K562 (cell line): ENCODE data around the gene GAPDH. TPM values are rescaled to one million over a fixed set of nuclear protein-coding genes. Genes with fewer than 3 reads are reported as not detected.
A peak's percentile ranks its signal among the peaks of the same experiment; 100 is the strongest.

Source experiments
- BCOR ChIP-seq: fragments of 450-650 bp; IDR thresholded peaks from 2 replicates; pipeline ENCODE4 v1.6.1; 2016
- E2F1 ChIP-seq: sonication (generic); formaldehyde crosslinking; IDR thresholded peaks from 2 replicates; pipeline ENCODE4 v1.8.1; 2023; ENCODE audit warnings: mild to moderate bottlenecking, missing genetic modification reagents, moderate library complexity
- FOS ChIP-seq: IDR thresholded peaks from 3 replicates; pipeline ENCODE4 v1.6.1; 2011; ENCODE audit not compliant: insufficient read length; ENCODE audit errors: extremely low read depth
- HIVEP1 ChIP-seq: fragments of 250-450 bp; sonication (Bioruptor Pico); IDR thresholded peaks from 2 replicates; pipeline ENCODE4 v1.4.0; 2020; ENCODE audit warnings: mild to moderate bottlenecking
- KAT8 ChIP-seq: fragments of 450-650 bp; IDR thresholded peaks from 2 replicates; pipeline ENCODE4 v1.6.1; 2016; ENCODE audit warnings: low read depth, mild to moderate bottlenecking
- MAFG ChIP-seq: fragments of 450-650 bp; conservative IDR thresholded peaks from 2 replicates; pipeline ENCODE4 v1.6.1; 2016; ENCODE audit warnings: missing genetic modification characterization, missing compliant biosample characterization
- MTA2 ChIP-seq: fragments of 450-650 bp; IDR thresholded peaks from 2 replicates; pipeline ENCODE4 v1.6.1; 2016; ENCODE audit warnings: low read depth
- NR2F6 ChIP-seq: fragments of 450-650 bp; formaldehyde crosslinking; IDR thresholded peaks from 2 replicates; pipeline ENCODE4 v1.4.0; 2020; ENCODE audit warnings: mild to moderate bottlenecking
- SAFB2 ChIP-seq: fragments of 200-400 bp; formaldehyde crosslinking; IDR thresholded peaks from 2 replicates; pipeline ENCODE4 v1.6.1; 2018; ENCODE audit warnings: borderline replicate concordance, low read length, low read depth, moderate library complexity; ENCODE audit not compliant: severe bottlenecking
- SFPQ ChIP-seq: fragments of 200-400 bp; formaldehyde crosslinking; IDR thresholded peaks from 2 replicates; pipeline ENCODE4 v1.6.1; 2017; ENCODE audit warnings: mild to moderate bottlenecking, low read depth, low read length, moderate library complexity
- TRIM24 ChIP-seq, 2 experiments: fragments of 450-650 bp; IDR thresholded peaks; 2 replicates each; pipeline ENCODE4 v1.6.1; 2016
- ZNF133 ChIP-seq: fragments of 250-450 bp; sonication (Bioruptor Pico); IDR thresholded peaks from 2 replicates; pipeline ENCODE4 v1.4.0; 2020; ENCODE audit warnings: mild to moderate bottlenecking
- ZNF280B ChIP-seq: fragments of 250-450 bp; sonication (Bioruptor Pico); IDR thresholded peaks from 2 replicates; pipeline ENCODE4 v1.5.1; 2021; ENCODE audit warnings: mild to moderate bottlenecking
- ZNF699 ChIP-seq: fragments of 250-450 bp; sonication (Bioruptor Pico); IDR thresholded peaks from 2 replicates; pipeline ENCODE4 v1.8.0; 2021; ENCODE audit warnings: mild to moderate bottlenecking, moderate library complexity; ENCODE audit not compliant: insufficient replicate concordance
- polyA plus RNA-seq, 8 experiments: library from polyadenylated mRNA; depleted of rRNA in 4 of 8; stranded (reverse) in 5 of 8; unstranded in 3 of 8; fragments of >200 nt; fragmentation: Nextera tagmentation in 2 of 8; fragmentation: Illumina TruSeq in 1 of 8; extraction: Ambion mirVana in 2 of 8; extraction: Trizol in 1 of 8; gene quantifications; 2 replicates each; pipeline versions ENCODE4 v1.2.1 to v1.2.3, GENCODE V29; 2011 to 2014; ENCODE audit warnings: inconsistent platforms in 1 of 8, missing spikeins in 1 of 8
- total RNA-seq, 7 experiments: library from RNA; depleted of rRNA in 6 of 7; stranded (reverse); fragments of >200 nt in 6 of 7; fragmentation: Illumina TruSeq in 2 of 7; extraction: Trizol in 2 of 7; gene quantifications; 2 replicates each; pipeline versions ENCODE4 v1.2.1 to v1.2.3, GENCODE V29; 2011 to 2021; ENCODE audit warnings: low replicate concordance in 1 of 7
- TF ChIP-seq, protein P1 (sequence below): sonication (generic); formaldehyde crosslinking; IDR thresholded peaks from 2 replicates; pipeline ENCODE4 v1.8.0; 2023; ENCODE audit warnings: mild to moderate bottlenecking, missing genetic modification reagents

Gene GAPDH
- total and polyA plus RNA-seq, 9 of the 15 experiments (the other 6 are each of a cell fraction or from before 2014, with no cell fraction given), result 2,206 to 6,793 (median 4,217) TPM

DNA sequence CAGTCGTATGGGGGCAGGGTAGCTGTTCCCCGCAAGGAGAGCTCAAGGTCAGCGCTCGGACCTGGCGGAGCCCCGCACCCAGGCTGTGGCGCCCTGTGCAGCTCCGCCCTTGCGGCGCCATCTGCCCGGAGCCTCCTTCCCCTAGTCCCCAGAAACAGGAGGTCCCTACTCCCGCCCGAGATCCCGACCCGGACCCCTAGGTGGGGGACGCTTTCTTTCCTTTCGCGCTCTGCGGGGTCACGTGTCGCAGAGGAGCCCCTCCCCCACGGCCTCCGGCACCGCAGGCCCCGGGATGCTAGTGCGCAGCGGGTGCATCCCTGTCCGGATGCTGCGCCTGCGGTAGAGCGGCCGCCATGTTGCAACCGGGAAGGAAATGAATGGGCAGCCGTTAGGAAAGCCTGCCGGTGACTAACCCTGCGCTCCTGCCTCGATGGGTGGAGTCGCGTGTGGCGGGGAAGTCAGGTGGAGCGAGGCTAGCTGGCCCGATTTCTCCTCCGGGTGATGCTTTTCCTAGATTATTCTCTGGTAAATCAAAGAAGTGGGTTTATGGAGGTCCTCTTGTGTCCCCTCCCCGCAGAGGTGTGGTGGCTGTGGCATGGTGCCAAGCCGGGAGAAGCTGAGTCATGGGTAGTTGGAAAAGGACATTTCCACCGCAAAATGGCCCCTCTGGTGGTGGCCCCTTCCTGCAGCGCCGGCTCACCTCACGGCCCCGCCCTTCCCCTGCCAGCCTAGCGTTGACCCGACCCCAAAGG is 804 bp downstream of the GAPDH start (continued):
- TF ChIP-seq, protein P1, sequence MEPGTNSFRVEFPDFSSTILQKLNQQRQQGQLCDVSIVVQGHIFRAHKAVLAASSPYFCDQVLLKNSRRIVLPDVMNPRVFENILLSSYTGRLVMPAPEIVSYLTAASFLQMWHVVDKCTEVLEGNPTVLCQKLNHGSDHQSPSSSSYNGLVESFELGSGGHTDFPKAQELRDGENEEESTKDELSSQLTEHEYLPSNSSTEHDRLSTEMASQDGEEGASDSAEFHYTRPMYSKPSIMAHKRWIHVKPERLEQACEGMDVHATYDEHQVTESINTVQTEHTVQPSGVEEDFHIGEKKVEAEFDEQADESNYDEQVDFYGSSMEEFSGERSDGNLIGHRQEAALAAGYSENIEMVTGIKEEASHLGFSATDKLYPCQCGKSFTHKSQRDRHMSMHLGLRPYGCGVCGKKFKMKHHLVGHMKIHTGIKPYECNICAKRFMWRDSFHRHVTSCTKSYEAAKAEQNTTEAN (CRISPR knock-in tag), result no peak
- TF ChIP-seq FOS (no peak), BCOR (no peak), MAFG (peak; percentile 48; the same call in 1 of the 2 replicates), SAFB2 (no peak), HIVEP1 (CRISPR knock-in tag) (no peak), NR2F6 (CRISPR knock-in tag) (no peak), E2F1 (no peak), ZNF280B (CRISPR knock-in tag) (no peak), SFPQ (peak; percentile 18; the same call in 1 of the 2 replicates), KAT8 (no peak), ZNF133 (CRISPR knock-in tag) (no peak), TRIM24 (IDR thresholded peaks at IDR 0.05) (no peak), ZNF699 (no peak), MTA2 (no peak)
